ENCODE data around the gene CLIC4.
A peak's percentile ranks its signal among the peaks of the same experiment; 100 is the strongest.
"Not testable (repeated sequence)": the region's sequence is repeated elsewhere in the genome, so short reads cannot be mapped to it uniquely, and the experiment has no call there.

The CLIC4 gene

GRCh38 chr1:24806588-24806987 lies 61.3 kb downstream of the CLIC4 start:
- Mint-ChIP-seq H3K4me3 (no peak overlapping the region), H3K9me3 (no peaks in the 10 kb centered on the region), H3K27ac (no peak overlapping the region), H3K4me1 (ENCODE audit: low read depth) (peaks cover 29% of the 10 kb centered on the region), H3K36me3 (ENCODE audit: low read depth) (peaks cover 15% of the 10 kb centered on the region), H3K27me3 (no peaks in the 10 kb centered on the region)
- intact Hi-C loops (cut with micrococcal nuclease) = no loop called here

- H3K9me3 Mint-ChIP-seq; H3K27ac Mint-ChIP-seq; intact Hi-C loops (cut with micrococcal nuclease); H3K4me3 Mint-ChIP-seq; H3K27me3 Mint-ChIP-seq: not testable (repeated sequence)
- H3K36me3 Mint-ChIP-seq (ENCODE audit: low read depth) = peaks cover 57% of the 10 kb centered on the region
- H3K4me1 Mint-ChIP-seq (ENCODE audit: low read depth) = peaks cover 10% of the 10 kb centered on the region
These were observed 66.2 kb downstream of the CLIC4 start for GRCh38 chr1:24811494-24811893.

GRCh38 chr1:24820221-24820620 lies 75.0 kb downstream of the CLIC4 start:
- H3K27ac Mint-ChIP-seq, H3K9me3 Mint-ChIP-seq, H3K27me3 Mint-ChIP-seq, H3K4me3 Mint-ChIP-seq: not testable (repeated sequence)
- Mint-ChIP-seq H3K36me3 (ENCODE audit: low read depth) (peaks cover 39% of the 10 kb centered on the region), H3K4me1 (ENCODE audit: low read depth) (peaks cover 20% of the 10 kb centered on the region)
- intact Hi-C loops (cut with micrococcal nuclease) = loop anchor here (5.0 kb wide), 1 partner anchor 58 kb away; no protein-coding TSS in a partner anchor

GRCh38 chr1:24822887-24823286 lies 77.6 kb downstream of the CLIC4 start:
- H3K27ac Mint-ChIP-seq = peak overlapping the region; percentile 80
- intact Hi-C loops (cut with micrococcal nuclease) = loop anchor here (5.0 kb wide), 1 partner anchor 61 kb away; no protein-coding TSS in a partner anchor
- H3K4me1 Mint-ChIP-seq (ENCODE audit: low read depth) = peaks cover 20% of the 10 kb centered on the region

GRCh38 chr1:24823486-24823885 lies 78.2 kb downstream of the CLIC4 start:
- intact Hi-C loops (cut with micrococcal nuclease) = loop anchor here (5.0 kb wide), 1 partner anchor 61 kb away; no protein-coding TSS in a partner anchor
- not testable (repeated sequence) for H3K27me3 Mint-ChIP-seq, H3K4me3 Mint-ChIP-seq, H3K9me3 Mint-ChIP-seq
- Mint-ChIP-seq H3K4me1 (ENCODE audit: low read depth) (peaks cover 25% of the 10 kb centered on the region), H3K36me3 (ENCODE audit: low read depth) (peaks cover 30% of the 10 kb centered on the region), H3K27ac (peak overlapping the region; percentile 80)

More at GRCh38 chr1:24822887-24823286, 77.6 kb downstream of the CLIC4 start:
- no peak overlapping the region for H3K4me3 Mint-ChIP-seq
- peaks cover 26% of the 10 kb centered on the region for H3K36me3 Mint-ChIP-seq (ENCODE audit: low read depth)
- H3K9me3 Mint-ChIP-seq = no peaks in the 10 kb centered on the region
- H3K27me3 Mint-ChIP-seq = no peaks in the 10 kb centered on the region

GRCh38 chr1:24825174-24825573 lies 79.9 kb downstream of the CLIC4 start:
- Mint-ChIP-seq H3K9me3 (no peaks in the 10 kb centered on the region), H3K27ac (no peak overlapping the region), H3K4me3 (no peak overlapping the region), H3K36me3 (ENCODE audit: low read depth) (peaks cover 40% of the 10 kb centered on the region), H3K4me1 (ENCODE audit: low read depth) (peaks cover 33% of the 10 kb centered on the region), H3K27me3 (no peaks in the 10 kb centered on the region)
- intact Hi-C loops (cut with micrococcal nuclease) = no loop called here

- Mint-ChIP-seq H3K36me3 (ENCODE audit: low read depth) (peaks cover 30% of the 10 kb centered on the region), H3K27ac (no peak overlapping the region), H3K9me3 (no peaks in the 10 kb centered on the region), H3K4me3 (no peak overlapping the region), H3K27me3 (no peaks in the 10 kb centered on the region), H3K4me1 (ENCODE audit: low read depth) (peaks cover 31% of the 10 kb centered on the region)
- intact Hi-C loops (cut with micrococcal nuclease) = no loop called here
These were observed 81.3 kb downstream of the CLIC4 start for GRCh38 chr1:24826510-24826909.

GRCh38 chr1:24827379-24828135 lies 82.3 kb downstream of the CLIC4 start:
- H3K27me3 Mint-ChIP-seq = no peaks in the 10 kb centered on the region
- H3K27ac Mint-ChIP-seq = no peak overlapping the region
- H3K9me3 Mint-ChIP-seq = no peaks in the 10 kb centered on the region
- peaks cover 25% of the 10 kb centered on the region for H3K36me3 Mint-ChIP-seq (ENCODE audit: low read depth)
- H3K4me1 Mint-ChIP-seq (ENCODE audit: low read depth) = peaks cover 23% of the 10 kb centered on the region
- no peak overlapping the region for H3K4me3 Mint-ChIP-seq
- intact Hi-C loops (cut with micrococcal nuclease) = no loop called here

- Mint-ChIP-seq H3K27ac (no peak overlapping the region), H3K4me1 (ENCODE audit: low read depth) (peaks cover 16% of the 10 kb centered on the region), H3K27me3 (no peaks in the 10 kb centered on the region), H3K9me3 (no peaks in the 10 kb centered on the region), H3K36me3 (ENCODE audit: low read depth) (peaks cover 25% of the 10 kb centered on the region), H3K4me3 (no peak overlapping the region)
- intact Hi-C loops (cut with micrococcal nuclease) = no loop called here
These were observed 83.1 kb downstream of the CLIC4 start for GRCh38 chr1:24828183-24828886.

GRCh38 chr1:24828887-24829192 lies 83.6 kb downstream of the CLIC4 start:
- Mint-ChIP-seq H3K27me3 (no peaks in the 10 kb centered on the region), H3K9me3 (no peaks in the 10 kb centered on the region), H3K4me1 (ENCODE audit: low read depth) (peaks cover 14% of the 10 kb centered on the region), H3K4me3 (no peak overlapping the region), H3K36me3 (ENCODE audit: low read depth) (peaks cover 25% of the 10 kb centered on the region), H3K27ac (no peak overlapping the region)
- intact Hi-C loops (cut with micrococcal nuclease) = no loop called here

- no peak overlapping the region for H3K27ac Mint-ChIP-seq
- H3K9me3 Mint-ChIP-seq = no peaks in the 10 kb centered on the region
- H3K4me1 Mint-ChIP-seq (ENCODE audit: low read depth) = peaks cover 14% of the 10 kb centered on the region
- intact Hi-C loops (cut with micrococcal nuclease) = loop anchor here (2.0 kb wide), 1 partner anchor 142 kb away; no protein-coding TSS in a partner anchor
- no peaks in the 10 kb centered on the region for H3K27me3 Mint-ChIP-seq
- peaks cover 29% of the 10 kb centered on the region for H3K36me3 Mint-ChIP-seq (ENCODE audit: low read depth)
- H3K4me3 Mint-ChIP-seq = no peak overlapping the region
These were observed 85.5 kb downstream of the CLIC4 start for GRCh38 chr1:24830680-24831272.

- Mint-ChIP-seq H3K36me3 (ENCODE audit: low read depth) (peaks cover 63% of the 10 kb centered on the region), H3K4me3 (no peak overlapping the region), H3K27me3 (no peaks in the 10 kb centered on the region), H3K27ac (no peak overlapping the region), H3K9me3 (no peaks in the 10 kb centered on the region), H3K4me1 (ENCODE audit: low read depth) (peaks cover 15% of the 10 kb centered on the region)
- intact Hi-C loops (cut with micrococcal nuclease) = no loop called here
These were observed 96.3 kb downstream of the CLIC4 start for GRCh38 chr1:24841593-24841992.

- Mint-ChIP-seq H3K4me1 (ENCODE audit: low read depth) (peaks cover 35% of the 10 kb centered on the region), H3K36me3 (ENCODE audit: low read depth) (peaks cover 32% of the 10 kb centered on the region), H3K27me3 (no peaks in the 10 kb centered on the region), H3K9me3 (no peaks in the 10 kb centered on the region), H3K4me3 (no peak overlapping the region), H3K27ac (peak overlapping the region; percentile 93)
- intact Hi-C loops (cut with micrococcal nuclease) = loop anchor here (2.0 to 5.0 kb wide), 2 partner anchors 190 to 356 kb away; no protein-coding TSS in a partner anchor
These were observed 101.4 kb downstream of the CLIC4 start for GRCh38 chr1:24846671-24847070.

All from dendritic cell treated with granulocyte-macrophage colony-stimulating factor and Interleukin-4, amounts not matched to agents 40 ng/mL and 50 ng/mL, for 4 days (primary cell).